GM12875 (cell line): Measurements from ENCODE around the gene ARVCF.

ENCODE experiments used
- H3K4me3 ChIP-seq: one replicate; pipeline ENCODE4 v1.5.1; 2011; ENCODE audit warnings: low read depth, low read length, control low read depth
- CTCF ChIP-seq: IDR thresholded peaks from 2 replicates; pipeline ENCODE4 v1.5.1; 2011; ENCODE audit warnings: low read depth, mild to moderate bottlenecking, control low read depth, inconsistent platforms, low read length, moderate library complexity, borderline replicate concordance; ENCODE audit not compliant: insufficient read depth

Gene ARVCF

GRCh38 chr22:19958083-19959042 is 58.3 kb downstream of the ARVCF start:
- H3K4me3 ChIP-seq = no peak overlapping the region
- no peak for TF ChIP-seq CTCF

- no peak overlapping the region for H3K4me3 ChIP-seq
- TF ChIP-seq CTCF = no peak
These were observed 59.2 kb downstream of the ARVCF start for GRCh38 chr22:19957445-19957844.

DNA sequence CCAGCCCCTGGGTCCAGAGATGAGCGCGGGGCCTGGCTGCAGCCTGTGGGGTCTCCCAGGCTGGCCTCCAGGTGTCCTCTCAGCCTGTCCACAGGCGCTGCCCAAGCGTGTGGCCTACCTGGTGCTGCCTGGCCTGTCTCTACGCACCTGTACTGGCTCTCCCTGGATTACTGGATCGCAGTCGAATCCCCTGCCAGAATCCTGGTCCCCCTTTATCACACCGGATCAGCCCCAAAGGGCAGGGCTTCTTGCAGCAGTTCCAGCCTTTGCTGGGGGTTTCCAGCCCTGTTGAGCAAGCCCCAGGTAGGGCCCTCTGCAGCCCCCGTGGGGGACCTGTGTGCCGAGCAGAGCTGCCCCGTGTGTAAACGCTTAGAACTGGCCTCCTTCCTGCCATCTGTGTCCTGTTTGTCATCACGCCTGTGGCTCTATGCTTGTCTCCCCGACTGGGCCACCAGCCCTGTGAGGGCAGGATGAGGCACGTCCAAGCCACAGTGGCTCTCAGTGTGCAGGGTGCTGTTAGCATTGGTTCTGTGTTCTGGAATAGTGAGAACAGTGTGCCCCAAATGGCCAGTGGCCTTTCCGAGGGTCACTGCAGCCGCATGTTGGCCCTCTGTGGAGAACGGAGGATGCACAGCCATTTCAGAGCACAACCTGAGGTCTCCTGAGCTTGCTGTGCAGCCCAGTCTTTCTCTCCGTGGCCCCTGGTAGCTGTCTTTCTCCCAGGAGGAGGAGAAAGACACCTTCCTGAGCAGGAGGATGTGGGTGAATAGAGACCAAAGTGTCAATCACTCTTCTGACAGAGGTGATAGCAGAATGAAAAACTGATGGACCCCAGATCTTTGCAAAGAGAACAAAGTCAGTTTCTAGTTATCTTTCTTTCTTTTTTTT is 61.1 kb downstream of the ARVCF start:
- no peak overlapping the region for H3K4me3 ChIP-seq
- TF ChIP-seq CTCF = no peak

- no peak for TF ChIP-seq CTCF
- no peak overlapping the region for H3K4me3 ChIP-seq
These were observed 65.3 kb downstream of the ARVCF start for GRCh38 chr22:19951346-19951745.

- no peak overlapping the region for H3K4me3 ChIP-seq
- no peak for TF ChIP-seq CTCF
These were observed 68.4 kb downstream of the ARVCF start for GRCh38 chr22:19948057-19948760.

DNA sequence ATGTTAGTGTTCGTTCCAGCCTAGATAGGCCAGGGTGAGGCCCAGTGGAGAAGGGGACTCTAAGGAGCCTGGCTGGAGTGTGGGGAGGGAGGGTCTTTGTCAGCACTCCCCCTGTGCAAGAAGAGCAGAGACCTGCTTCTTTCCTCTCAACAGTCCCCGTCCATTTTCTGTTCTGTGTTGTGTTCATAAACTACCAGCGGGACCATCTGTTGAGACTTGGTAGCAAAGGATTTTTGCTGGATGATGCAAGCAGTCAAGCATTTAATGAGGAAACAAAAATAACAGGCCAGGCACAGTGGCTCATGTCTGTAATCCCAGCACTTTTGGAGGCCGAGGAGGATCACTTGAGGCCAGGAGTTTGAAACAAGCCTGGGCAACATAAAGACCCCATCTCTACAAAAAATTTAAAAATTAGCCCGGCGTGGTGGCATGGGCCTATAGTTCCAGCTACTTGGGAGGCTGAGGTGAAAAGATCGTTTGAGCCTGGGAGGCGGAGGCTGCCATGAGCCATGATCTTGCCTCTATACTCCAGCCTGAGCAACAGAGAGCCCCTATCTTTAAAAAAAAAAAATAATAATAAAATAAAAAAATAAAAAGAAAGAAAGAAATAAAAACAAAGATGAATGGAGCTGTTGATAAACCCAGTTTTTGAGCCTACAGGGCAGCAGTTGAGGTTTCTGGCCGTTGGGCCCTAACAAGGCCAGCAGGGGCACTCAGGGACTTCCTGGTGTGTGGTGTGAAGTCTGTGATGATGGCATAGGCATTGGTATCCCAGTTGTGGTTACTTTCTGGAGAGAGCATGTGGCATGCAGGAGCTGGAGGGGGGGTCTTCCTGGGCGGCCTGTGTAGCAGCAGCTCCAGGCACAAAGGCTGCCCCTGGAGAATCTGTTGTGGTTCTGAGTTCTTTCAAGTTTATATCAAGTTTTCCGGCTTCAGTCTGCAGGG is 73.3 kb downstream of the ARVCF start:
- peak overlapping the region; percentile 89 for H3K4me3 ChIP-seq
- TF ChIP-seq CTCF = 0 out of 2 replicates have a peak, but pooled peaks have one; percentile 15
